IPS DF 4.7 (cell line): ENCODE measurements around the gene B3GAT1.
"Not testable (repeated sequence)": the region's sequence is repeated elsewhere in the genome, so short reads cannot be mapped to it uniquely, and the experiment has no call there.

ENCODE experiments used
- DNase-seq: peaks from one replicate; pipeline ENCODE4 v3.0.0-alpha.2; 2013; ENCODE audit warnings: low spot score; ENCODE audit errors: extremely low read depth

Gene B3GAT1

GRCh38 chr11:134412203-134413042, at the start of gene B3GAT1:
B3GAT1 (minus strand) TSS chr11:134412242; CDS start chr11:134387659, 24,583 bp downstream.
- DNase-seq: no peak

GRCh38 chr11:134461621-134462020, 49.6 kb upstream of the B3GAT1 start:
- DNase-seq: no peak

- DNase-seq: no peak
Observed at GRCh38 chr11:134460881-134461280, 48.8 kb upstream of the B3GAT1 start.

GRCh38 chr11:134460062-134460561, 48.1 kb upstream of the B3GAT1 start:
- no peak for DNase-seq

GRCh38 chr11:134459246-134460061, 47.4 kb upstream of the B3GAT1 start:
- DNase-seq: no peak

- not testable (repeated sequence) for DNase-seq
Observed at GRCh38 chr11:134457411-134458007, 45.5 kb upstream of the B3GAT1 start.

- DNase-seq: no peak
Observed at GRCh38 chr11:134455516-134455915, 43.5 kb upstream of the B3GAT1 start.

GRCh38 chr11:134454146-134454690, 42.2 kb upstream of the B3GAT1 start:
- no peak for DNase-seq

- DNase-seq: no peak
Observed at GRCh38 chr11:134453441-134453840, 41.4 kb upstream of the B3GAT1 start.

GRCh38 chr11:134452838-134453155, 40.8 kb upstream of the B3GAT1 start:
- no peak for DNase-seq

GRCh38 chr11:134452026-134452837, 40.2 kb upstream of the B3GAT1 start:
- no peak for DNase-seq

GRCh38 chr11:134450186-134450585, 38.1 kb upstream of the B3GAT1 start:
- DNase-seq: no peak

- DNase-seq: no peak
Observed at GRCh38 chr11:134449713-134450112, 37.7 kb upstream of the B3GAT1 start.

- DNase-seq: no peak
Observed at GRCh38 chr11:134449051-134449450, 37.0 kb upstream of the B3GAT1 start.

- no peak for DNase-seq
Observed at GRCh38 chr11:134447696-134448095, 35.7 kb upstream of the B3GAT1 start.

GRCh38 chr11:134445601-134446325, 33.7 kb upstream of the B3GAT1 start:
- DNase-seq: no peak

- DNase-seq: not testable (repeated sequence)
Observed at GRCh38 chr11:134444160-134445108, 32.4 kb upstream of the B3GAT1 start.

GRCh38 chr11:134443246-134443645, 31.2 kb upstream of the B3GAT1 start:
- no peak for DNase-seq

- no peak for DNase-seq
Observed at GRCh38 chr11:134442246-134442645, 30.2 kb upstream of the B3GAT1 start.
